Endothelial cell of umbilical vein (primary cell): Measurements from ENCODE around the gene SYTL5. TPM values are rescaled to one million over a fixed set of nuclear protein-coding genes. Genes with fewer than 3 reads are reported as not detected.

ENCODE experiments used
- BruUV-seq: library from RNA; stranded (reverse); fragments of 400-500 nt; replicated peaks from 2 replicates; lab custom pipeline; 2021; lab: Mats Ljungman, UMichigan
- CTCF ChIA-PET: fragments of 300-600, 350-600 bp; sonication (Branson Sonifier 250); formaldehyde crosslinking; loops from one replicate; lab custom pipeline; 2021; ENCODE audit warnings: antibody characterized with exemption, inconsistent platforms; lab: Charles Lee
- POLR2A ChIA-PET: fragments of 300-600, 350-600 bp; sonication (Branson Sonifier 250); formaldehyde crosslinking; loops from one replicate; lab custom pipeline; 2021; ENCODE audit warnings: antibody characterized with exemption, inconsistent platforms; lab: Charles Lee
- DNase-seq: peaks from one replicate; pipeline ENCODE4 v3.0.0-alpha.2; 2011; ENCODE audit warnings: low read depth, low spot score
- FAIRE-seq: peaks from 2 replicates; lab custom pipeline; 2011; peaks lifted over from hg19 to GRCh38; lab: Jason Lieb, UNC
- H2AFZ ChIP-seq: 2 replicates; pipeline ENCODE4 v1.6.0; 2012; ENCODE audit warnings: low read depth, low read length, control low read depth, inconsistent platforms
- H3K27ac ChIP-seq: 2 replicates; pipeline ENCODE4 v1.5.1; 2011; ENCODE audit warnings: low read depth, mild to moderate bottlenecking, control low read depth, low read length, moderate library complexity; ENCODE audit not compliant: insufficient read depth
- H3K27me3 ChIP-seq, 2 experiments: 2 replicates each; pipeline versions ENCODE4 v1.6.0 to v1.6.1; 2011; ENCODE audit warnings: low read length in 2 of 2, mixed read lengths in 1 of 2; ENCODE audit not compliant: control insufficient read depth in 2 of 2, insufficient read depth in 2 of 2
- H3K36me3 ChIP-seq, 2 experiments: 2 replicates in 1 of 2; 3 replicates in 1 of 2; pipeline ENCODE4 v1.5.1; 2011; ENCODE audit warnings: low read length in 2 of 2, mild to moderate bottlenecking in 1 of 2, moderate library complexity in 1 of 2; ENCODE audit not compliant: control insufficient read depth in 2 of 2, insufficient read depth in 2 of 2; ENCODE audit errors: extremely low read depth in 1 of 2
- H3K4me1 ChIP-seq: 3 replicates; pipeline ENCODE4 v1.5.1; 2011; ENCODE audit warnings: mild to moderate bottlenecking, low read length; ENCODE audit not compliant: control insufficient read depth, insufficient read depth; ENCODE audit errors: extremely low read depth
- H3K4me2 ChIP-seq: 2 replicates; pipeline ENCODE4 v1.6.1; 2011; ENCODE audit warnings: low read length, control low read depth, mixed read lengths; ENCODE audit not compliant: insufficient read depth
- H3K4me3 ChIP-seq, 3 experiments: fragments of 200-600 bp in 1 of 3; sonication (generic), shearing (Covaris generic) in 1 of 3; replicated peaks in 1 of 3; 2 replicates each; pipeline ENCODE4 v1.5.1; 2011 to 2016; ENCODE audit warnings: control low read depth in 3 of 3, low read length in 3 of 3, mild to moderate bottlenecking in 2 of 3, inconsistent platforms in 1 of 3, low read depth in 1 of 3, moderate library complexity in 1 of 3; ENCODE audit not compliant: insufficient read depth in 1 of 3
- H3K79me2 ChIP-seq: 2 replicates; pipeline ENCODE4 v1.6.0; 2012; ENCODE audit warnings: low read length, inconsistent platforms; ENCODE audit not compliant: control insufficient read depth, insufficient read depth
- H3K9ac ChIP-seq: replicated peaks from 2 replicates; pipeline ENCODE3; 2011; ENCODE audit warnings: low read length, control low read depth; ENCODE audit not compliant: insufficient read depth; ENCODE audit errors: extremely low read depth
- H3K9me1 ChIP-seq: replicated peaks from 3 replicates; pipeline ENCODE4 v1.6.0; 2011; ENCODE audit warnings: mild to moderate bottlenecking, low read length; ENCODE audit not compliant: control insufficient read depth, insufficient read depth; ENCODE audit errors: extremely low read depth
- H3K9me3 ChIP-seq: replicated peaks from 2 replicates; pipeline ENCODE4 v1.5.1; 2012; ENCODE audit warnings: low read length, inconsistent platforms; ENCODE audit not compliant: control insufficient read depth, insufficient read depth
- H4K20me1 ChIP-seq: replicated peaks from 2 replicates; pipeline ENCODE3; 2011; ENCODE audit warnings: mild to moderate bottlenecking, low read length; ENCODE audit not compliant: control insufficient read depth, insufficient read depth; ENCODE audit errors: extremely low read depth
- CTCF ChIP-seq, 2 donors: IDR thresholded peaks; 1 replicate in 1 of 2; 2 replicates in 1 of 2; pipeline ENCODE4 v1.5.1; 2011; ENCODE audit warnings: low read length in 2 of 2, mild to moderate bottlenecking in 2 of 2, moderate library complexity in 2 of 2, control low read depth in 1 of 2, inconsistent platforms in 1 of 2, low read depth in 1 of 2; ENCODE audit not compliant: insufficient read depth in 1 of 2; ENCODE audit errors: extremely low read depth in 1 of 2
- EZH2 ChIP-seq: IDR thresholded peaks from 2 replicates; pipeline ENCODE4 v1.6.1; 2012; ENCODE audit warnings: borderline replicate concordance, low read depth, mild to moderate bottlenecking, moderate library complexity, low read length, inconsistent platforms; ENCODE audit not compliant: severe bottlenecking
- FOS ChIP-seq: IDR thresholded peaks from 2 replicates; pipeline ENCODE4 v1.6.1; 2011; ENCODE audit warnings: mild to moderate bottlenecking, low read length, moderate library complexity, borderline replicate concordance; ENCODE audit not compliant: insufficient read depth
- GATA2 ChIP-seq: IDR thresholded peaks from 2 replicates; pipeline ENCODE4 v1.7.0; 2011; ENCODE audit warnings: low read depth, mild to moderate bottlenecking, moderate library complexity, mixed read lengths, low read length; ENCODE audit not compliant: insufficient read length, insufficient read depth
- JUN ChIP-seq: IDR thresholded peaks from 2 replicates; pipeline ENCODE4 v1.6.1; 2011; ENCODE audit warnings: borderline replicate concordance, low read depth; ENCODE audit not compliant: insufficient read length, insufficient read depth
- MAX ChIP-seq: IDR thresholded peaks from 2 replicates; pipeline ENCODE4 v1.6.1; 2011; ENCODE audit not compliant: insufficient read depth, insufficient read length
- MYC ChIP-seq: IDR thresholded peaks from one replicate; pipeline ENCODE4 v1.6.1; 2011; ENCODE audit warnings: mild to moderate bottlenecking, low read depth, low read length
- POLR2A ChIP-seq: IDR thresholded peaks from 2 replicates; pipeline ENCODE4 v1.6.1; 2012; ENCODE audit warnings: low read depth, mild to moderate bottlenecking, control low read depth, low read length
- POLR2AphosphoS5 ChIP-seq: IDR thresholded peaks from 2 replicates; pipeline ENCODE4 v1.6.1; 2012; ENCODE audit warnings: low read depth, mild to moderate bottlenecking, control low read depth, low read length, moderate library complexity; ENCODE audit not compliant: insufficient read depth
- dilution Hi-C: fragments of 300-500 bp; cut with MboI; formaldehyde crosslinking; loops from one replicate; pipeline ENCODE4 v1.15.0; 2019; ENCODE audit warnings: low sequenced_read_pairs; ENCODE audit not compliant: extremely low pct_ligation_motif_present
- intact Hi-C: fragments of 100-400 bp; cut with micrococcal nuclease; formaldehyde crosslinking; loops from one replicate; pipeline ENCODE4 v1.10.0; 2022
- polyA plus RNA-seq, 4 experiments: library from polyadenylated mRNA; depleted of rRNA in 3 of 4; stranded (reverse) in 3 of 4; unstranded in 1 of 4; fragments of >200 nt; gene quantifications; 2 replicates each; pipeline versions ENCODE4 v1.2.1 to v1.2.3, GENCODE V29; 2011 to 2012; ENCODE audit warnings: missing spikeins in 1 of 4
- total RNA-seq: library from RNA; stranded (reverse); gene quantifications from 2 replicates; pipeline ENCODE4 v1.2.3, GENCODE V29; 2021

Gene SYTL5
- total and polyA plus RNA-seq, 2 donors (not counting 3 experiments of a cell fraction or from before 2014, with no cell fraction given), result 0.01 TPM; not detected in 1

GRCh38 chrX:38142610-38143009, 136.3 kb downstream of the SYTL5 start:
- Histone ChIP-seq H3K9me1 (no peaks in the 10 kb centered on the region), H3K9me3 (no peaks in the 10 kb centered on the region), H3K4me3 (no peak overlapping the region), H4K20me1 (no peaks in the 10 kb centered on the region), H3K79me2 (no peaks in the 10 kb centered on the region), H3K27ac (no peak overlapping the region), H3K27me3 (no peaks in the 10 kb centered on the region), H3K4me1 (no peaks in the 10 kb centered on the region), H3K4me2 (no peak overlapping the region), H3K36me3 (no peaks in the 10 kb centered on the region), H3K9ac (no peak overlapping the region), H2AFZ (no peak overlapping the region)
- TF ChIP-seq MAX, result no peak
- TF ChIP-seq GATA2, result no peak
- TF ChIP-seq POLR2AphosphoS5, result no peak
- no peak for TF ChIP-seq JUN
- no peak for TF ChIP-seq FOS
- TF ChIP-seq EZH2, result no peak
- no peak for TF ChIP-seq POLR2A
- TF ChIP-seq MYC, result no peak
- no TSS peak for BruUV-seq
- ChIA-PET POLR2A (no interaction called here), CTCF (no interaction called here)
- dilution Hi-C loops, result no loop called here
- intact Hi-C loops, result no loop called here
- DNase-seq (peak; percentile 13), FAIRE-seq (no peak)

GRCh38 chrX:38149016-38149415, 142.7 kb downstream of the SYTL5 start:
- no peaks in the 10 kb centered on the region for H3K79me2 ChIP-seq
- dilution Hi-C loops (no loop called here), intact Hi-C loops (no loop called here)
- H3K27me3 ChIP-seq, result no peaks in the 10 kb centered on the region
- no peak overlapping the region for H3K4me3 ChIP-seq
- H3K36me3 ChIP-seq, result peaks cover 0 to 4% of the 10 kb centered on the region in 2 experiments
- H3K4me1 ChIP-seq, result no peaks in the 10 kb centered on the region
- DNase-seq, result no peak
- no peak overlapping the region for H2AFZ ChIP-seq
- H3K4me2 ChIP-seq, result no peak overlapping the region
- POLR2A ChIA-PET, result no interaction called here
- no peaks in the 10 kb centered on the region for H3K9me3 ChIP-seq
- no peaks in the 10 kb centered on the region for H4K20me1 ChIP-seq
- H3K9ac ChIP-seq, result no peak overlapping the region
- BruUV-seq, result no TSS peak
- TF ChIP-seq CTCF (IDR thresholded peaks at IDR 0.05; ENCODE audit: extremely low read depth in 1 of 2, insufficient read depth in 1 of 2, low read depth in 1 of 2, low read length in 2 of 2) (no peak), EZH2 (no peak), POLR2A (no peak), GATA2 (no peak), FOS (no peak), JUN (no peak), POLR2AphosphoS5 (no peak), MAX (no peak), MYC (no peak)
- H3K27ac ChIP-seq, result no peak overlapping the region
- FAIRE-seq, result no peak
- CTCF ChIA-PET, result interaction anchor here (1.0 kb wide), 1 partner anchor 403 kb away, joined by 3 read pairs; no protein-coding TSS in a partner anchor
- no peaks in the 10 kb centered on the region for H3K9me1 ChIP-seq
